SK-N-SH (cell line): ENCODE data around the gene TPCN2. TPM values are rescaled to one million over a fixed set of nuclear protein-coding genes. Genes with fewer than 3 reads are reported as not detected.
A peak's percentile ranks its signal among the peaks of the same experiment; 100 is the strongest.
"Not testable (repeated sequence)": the region's sequence is repeated elsewhere in the genome, so short reads cannot be mapped to it uniquely, and the experiment has no call there.

Experiments
- CTCF ChIA-PET: fragments of 300-600, 350-600 bp; formaldehyde crosslinking; extraction: SDS; loops from one replicate; lab custom pipeline; 2021; lab: Yijun Ruan, JAX
- POLR2A ChIA-PET: fragments of 350-600 bp; sonication (Branson Sonifier 250); formaldehyde crosslinking; extraction: SDS; loops from one replicate; lab custom pipeline; 2020; ENCODE audit warnings: antibody characterized with exemption, inconsistent platforms; lab: Yijun Ruan, JAX
- DNase-seq: peaks from one replicate; pipeline ENCODE4 v3.0.0; 2012
- H2AFZ ChIP-seq: fragments of 200-600 bp; sonication (generic); 2 replicates; pipeline ENCODE4 v1.8.1; 2016; ENCODE audit warnings: antibody characterized with exemption, mild to moderate bottlenecking, low read depth
- H3F3A ChIP-seq: fragments of 200-600 bp; sonication (generic); replicated peaks from 2 replicates; pipeline ENCODE3; 2016; ENCODE audit warnings: antibody characterized with exemption, mild to moderate bottlenecking; ENCODE audit not compliant: insufficient read depth
- H3K27ac ChIP-seq, 2 experiments: fragments of 200-500 bp in 1 of 2; fragments of 200-600 bp in 1 of 2; sonication (Bioruptor generic) in 1 of 2; sonication (generic), shearing (Covaris generic) in 1 of 2; 2 replicates each; pipeline versions ENCODE4 v1.5.1 to v1.6.1; 2014 to 2016; ENCODE audit warnings: low read depth in 2 of 2, inconsistent platforms in 1 of 2, low read length in 1 of 2, mild to moderate bottlenecking in 1 of 2, mixed read lengths in 1 of 2
- H3K27me3 ChIP-seq: fragments of 200-600 bp; sonication (generic), shearing (Covaris generic); 2 replicates; pipeline ENCODE4 v1.6.1; 2016; ENCODE audit warnings: mixed run types; ENCODE audit not compliant: insufficient read depth
- H3K36me3 ChIP-seq, 2 experiments: fragments of 200-500 bp in 1 of 2; fragments of 200-600 bp in 1 of 2; sonication (Bioruptor generic) in 1 of 2; sonication (generic) in 1 of 2; replicated peaks in 1 of 2; 2 replicates each; pipeline versions ENCODE3 to v1.5.1; 2014 to 2016; ENCODE audit warnings: low read length in 1 of 2, mild to moderate bottlenecking in 1 of 2; ENCODE audit not compliant: insufficient read depth in 2 of 2, control insufficient read depth in 1 of 2
- H3K4me1 ChIP-seq, 2 experiments: fragments of 200-500 bp in 1 of 2; fragments of 200-600 bp in 1 of 2; sonication (Bioruptor generic) in 1 of 2; sonication (generic), shearing (Covaris generic) in 1 of 2; 2 replicates each; pipeline versions ENCODE4 v1.5.1 to v1.6.1; 2014 to 2016; ENCODE audit warnings: low read depth in 1 of 2, low read length in 1 of 2, mixed run types in 1 of 2; ENCODE audit not compliant: insufficient read depth in 2 of 2, control insufficient read depth in 1 of 2
- H3K4me2 ChIP-seq: fragments of 200-600 bp; sonication (generic), shearing (Covaris generic); 2 replicates; pipeline ENCODE4 v1.6.1; 2017; ENCODE audit warnings: mixed run types
- H3K4me3 ChIP-seq, 2 experiments: fragments of 200-500 bp in 1 of 2; fragments of 200-600 bp in 1 of 2; sonication (Bioruptor generic) in 1 of 2; sonication (generic), shearing (Covaris generic) in 1 of 2; 2 replicates each; pipeline versions ENCODE4 v1.5.1 to v1.8.1; 2014 to 2016; ENCODE audit warnings: low read depth in 2 of 2, inconsistent platforms in 1 of 2, low read length in 1 of 2, mild to moderate bottlenecking in 1 of 2, mixed read lengths in 1 of 2, moderate library complexity in 1 of 2
- H3K79me2 ChIP-seq: fragments of 200-600 bp; sonication (generic); 2 replicates; pipeline ENCODE4 v1.8.1; 2017; ENCODE audit warnings: mild to moderate bottlenecking; ENCODE audit not compliant: insufficient read depth
- H3K9ac ChIP-seq: fragments of 200-600 bp; sonication (generic); 2 replicates; pipeline ENCODE4 v1.6.1; 2017; ENCODE audit warnings: mixed run types
- H3K9me2 ChIP-seq: fragments of 200-600 bp; sonication (generic); 2 replicates; pipeline ENCODE4 v1.6.1; 2017; ENCODE audit warnings: mixed run types
- H3K9me3 ChIP-seq: fragments of 200-600 bp; sonication (generic); 2 replicates; pipeline ENCODE4 v1.6.1; 2017; ENCODE audit warnings: mixed run types, mild to moderate bottlenecking, moderate library complexity
- H4K20me1 ChIP-seq: fragments of 200-600 bp; sonication (generic); 2 replicates; pipeline ENCODE4 v1.6.1; 2017; ENCODE audit warnings: mild to moderate bottlenecking, mixed run types; ENCODE audit not compliant: insufficient read depth
- FOXJ3 ChIP-seq: sonication (generic); formaldehyde crosslinking; IDR thresholded peaks from 2 replicates; pipeline ENCODE4 v1.5.1; 2020; ENCODE audit warnings: mild to moderate bottlenecking, missing genetic modification reagents
- FOXM1 ChIP-seq: IDR thresholded peaks from 2 replicates; pipeline ENCODE4 v1.4.0; 2012; ENCODE audit warnings: low read depth, mild to moderate bottlenecking
- GATA2 ChIP-seq: sonication (generic); formaldehyde crosslinking; IDR thresholded peaks from 2 replicates; pipeline ENCODE4 v1.5.0; 2020; ENCODE audit warnings: mild to moderate bottlenecking, missing genetic modification reagents
- MEF2A ChIP-seq: IDR thresholded peaks from 2 replicates; pipeline ENCODE4 v1.4.0; 2012; ENCODE audit warnings: low read depth, borderline replicate concordance
- MXI1 ChIP-seq: IDR thresholded peaks from 2 replicates; pipeline ENCODE4 v1.6.1; 2012; ENCODE audit warnings: mild to moderate bottlenecking, low read depth, low read length, improper control_type of control experiment
- NFIC ChIP-seq: IDR thresholded peaks from 2 replicates; pipeline ENCODE4 v1.4.0; 2012; ENCODE audit warnings: borderline replicate concordance
- NRF1 ChIP-seq: IDR thresholded peaks from 2 replicates; pipeline ENCODE4 v1.6.1; 2012; ENCODE audit warnings: low read depth, mild to moderate bottlenecking, low read length
- REST ChIP-seq: IDR thresholded peaks from 2 replicates; pipeline ENCODE4 v1.6.1; 2012; ENCODE audit warnings: mild to moderate bottlenecking, low read depth, low read length, moderate library complexity
- RFX5 ChIP-seq: IDR thresholded peaks from 2 replicates; pipeline ENCODE4 v1.6.1; 2012; ENCODE audit warnings: mild to moderate bottlenecking, improper control_type of control experiment, low read length
- RXRA ChIP-seq: IDR thresholded peaks from 2 replicates; pipeline ENCODE4 v1.4.0; 2012; ENCODE audit warnings: low read depth, mild to moderate bottlenecking, borderline replicate concordance
- TCF12 ChIP-seq: IDR thresholded peaks from 2 replicates; pipeline ENCODE4 v1.4.0; 2012
- YY1 ChIP-seq: IDR thresholded peaks from 2 replicates; pipeline ENCODE4 v1.4.0; 2012; ENCODE audit warnings: low read depth, mild to moderate bottlenecking
- WGBS: methylation state at CpG from one replicate; pipeline ENCODE4 v1.1.6; 2017; ENCODE audit warnings: low lambda C conversion rate; 5-methylcytosine and 5-hydroxymethylcytosine counted together
- polyA plus RNA-seq, 3 experiments: library from polyadenylated mRNA; depleted of rRNA; stranded (reverse); fragments of >200 nt; gene quantifications; 2 replicates each; pipeline ENCODE4 v1.2.3, GENCODE V29; 2012

Gene TPCN2
- polyA plus RNA-seq, 1 of the 3 experiments (the other 2 are of a cell fraction): 8.7 TPM

GRCh38 chr11:69048694-69049489 lies at the start of gene TPCN2 (continued):
- no peak for TF ChIP-seq REST
- peak; percentile 65; the same call in 1 of the 2 replicates for TF ChIP-seq MXI1
- peak; percentile 75 for TF ChIP-seq RFX5
- no peak for TF ChIP-seq TCF12
- no peak for TF ChIP-seq RXRA
- TF ChIP-seq NRF1: peak; percentile 90
- TF ChIP-seq FOXM1: no peak
- no peak for TF ChIP-seq YY1
- no peak for TF ChIP-seq FOXJ3

- no peak overlapping the region for H3K4me3 ChIP-seq
- peaks cover 14 to 40% of the 10 kb centered on the region in 2 experiments for H3K4me1 ChIP-seq
- no peak overlapping the region for H3K9ac ChIP-seq
- peak overlapping the region in 1 of 2 experiments; percentile 89; a peak in 2 of 4 replicates for H3K27ac ChIP-seq
- H3F3A ChIP-seq: no peaks in the 10 kb centered on the region
- H3K9me3 ChIP-seq: no peaks in the 10 kb centered on the region
- H3K36me3 ChIP-seq: no peaks in the 10 kb centered on the region
- H2AFZ ChIP-seq: no peak overlapping the region
- no peaks in the 10 kb centered on the region for H3K27me3 ChIP-seq
- POLR2A ChIA-PET: interaction anchor here (1.2 kb wide), 1 partner anchor 12 kb away, joined by 3 read pairs; no protein-coding TSS in a partner anchor
- CTCF ChIA-PET: interaction anchor here (0.6 to 3.9 kb wide), 8 partner anchors 7 to 159 kb away, joined by 3 to 26 read pairs (median 3); partner anchors contain the start of gene MRGPRF
- no peaks in the 10 kb centered on the region for H3K79me2 ChIP-seq
- no peaks in the 10 kb centered on the region for H3K9me2 ChIP-seq
- no peaks in the 10 kb centered on the region for H4K20me1 ChIP-seq
- H3K4me2 ChIP-seq: no peak overlapping the region
- no peak for DNase-seq
- TF ChIP-seq MEF2A (no peak), NFIC (no peak), GATA2 (CRISPR knock-in tag) (peak; percentile 25; the same call in 1 of the 2 replicates)
- 96% methylated on average over 8 of the region's 8 CpGs for WGBS
Measured at GRCh38 chr11:68999093-68999747, 49.5 kb upstream of the TPCN2 start.

GRCh38 chr11:68999748-69000355 lies 48.9 kb upstream of the TPCN2 start:
- H3K4me3 ChIP-seq, H3K27me3 ChIP-seq, H4K20me1 ChIP-seq, H3F3A ChIP-seq, H3K9me3 ChIP-seq, H3K9ac ChIP-seq, H2AFZ ChIP-seq, H3K36me3 ChIP-seq, DNase-seq, POLR2A ChIA-PET, H3K4me2 ChIP-seq, H3K79me2 ChIP-seq, H3K9me2 ChIP-seq: not testable (repeated sequence)
- Histone ChIP-seq H3K4me1 (peaks cover 14 to 40% of the 10 kb centered on the region in 2 experiments), H3K27ac (peak overlapping the region in 1 of 2 experiments; percentile 22; a peak in 2 of 4 replicates)
- CTCF ChIA-PET: interaction anchor here (0.6 to 3.9 kb wide), 7 partner anchors 8 to 145 kb away, joined by 3 to 26 read pairs (median 5); partner anchors contain the start of gene MRGPRF
- WGBS: 96% methylated on average over 12 of the region's 12 CpGs
